ENCODE results near the gene RAB20.
"Not testable (repeated sequence)": the region's sequence is repeated elsewhere in the genome, so short reads cannot be mapped to it uniquely, and the experiment has no call there.

The RAB20 gene

DNA sequence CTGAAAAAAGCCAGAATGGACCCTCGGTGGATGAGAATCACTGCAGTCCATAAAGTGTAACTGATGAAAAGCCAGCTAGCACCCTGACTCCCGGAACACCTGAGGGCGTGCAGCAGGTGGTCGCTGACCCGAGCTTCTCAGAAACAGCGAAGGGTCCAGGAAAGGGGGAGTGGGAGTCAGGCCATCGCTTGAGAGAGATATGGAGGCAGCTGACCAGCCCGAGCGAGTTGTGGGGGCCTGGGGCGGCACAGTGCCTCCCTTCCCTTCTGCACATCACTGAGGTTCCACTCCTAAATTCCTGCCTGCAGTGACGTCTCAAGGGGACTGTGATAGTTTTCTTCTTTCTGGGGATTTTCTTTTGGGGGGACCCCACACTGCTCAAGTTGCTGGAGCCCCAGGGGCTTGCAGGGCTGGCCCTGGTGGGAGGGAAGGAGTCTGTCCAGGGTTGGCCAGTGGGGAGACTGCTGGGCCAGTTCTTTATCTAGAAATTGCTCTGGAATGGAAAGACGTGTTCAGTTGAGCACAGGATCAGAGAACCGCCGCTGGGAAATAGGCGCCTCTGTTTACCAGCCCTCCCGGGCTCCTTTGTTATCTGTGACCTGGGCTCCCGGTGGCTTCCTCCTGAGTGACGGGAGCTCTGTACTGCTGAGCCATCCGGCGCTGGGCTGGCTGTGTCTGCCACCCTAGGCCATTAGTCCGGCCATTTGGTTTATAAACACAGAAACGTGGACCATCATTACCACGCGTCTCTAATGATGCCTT, 71.3 kb downstream of the RAB20 start:
- DNase-seq (ENCODE audit: low spot score), result no peak

DNA sequence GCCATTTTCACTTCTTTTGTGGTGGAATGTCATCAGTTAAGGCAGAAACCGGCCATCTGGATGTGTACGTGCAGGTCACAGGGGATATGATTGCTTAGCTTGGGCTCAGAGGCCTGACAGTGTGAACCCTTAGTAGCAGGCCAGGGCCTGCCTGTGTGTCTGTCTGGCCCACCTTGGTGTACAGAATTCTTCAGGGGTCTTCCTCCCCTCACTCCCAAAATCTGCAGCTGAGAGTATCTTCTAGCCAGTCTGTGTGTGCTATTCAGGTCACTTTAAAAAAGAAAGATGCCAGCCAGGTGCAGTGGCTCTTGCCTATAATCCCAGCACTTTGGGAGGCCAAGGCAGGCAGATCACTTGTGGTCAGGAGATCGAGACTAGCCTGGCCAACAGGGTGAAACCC, 74.6 kb downstream of the RAB20 start:
- DNase-seq (ENCODE audit: low spot score), result not testable (repeated sequence)

DNA sequence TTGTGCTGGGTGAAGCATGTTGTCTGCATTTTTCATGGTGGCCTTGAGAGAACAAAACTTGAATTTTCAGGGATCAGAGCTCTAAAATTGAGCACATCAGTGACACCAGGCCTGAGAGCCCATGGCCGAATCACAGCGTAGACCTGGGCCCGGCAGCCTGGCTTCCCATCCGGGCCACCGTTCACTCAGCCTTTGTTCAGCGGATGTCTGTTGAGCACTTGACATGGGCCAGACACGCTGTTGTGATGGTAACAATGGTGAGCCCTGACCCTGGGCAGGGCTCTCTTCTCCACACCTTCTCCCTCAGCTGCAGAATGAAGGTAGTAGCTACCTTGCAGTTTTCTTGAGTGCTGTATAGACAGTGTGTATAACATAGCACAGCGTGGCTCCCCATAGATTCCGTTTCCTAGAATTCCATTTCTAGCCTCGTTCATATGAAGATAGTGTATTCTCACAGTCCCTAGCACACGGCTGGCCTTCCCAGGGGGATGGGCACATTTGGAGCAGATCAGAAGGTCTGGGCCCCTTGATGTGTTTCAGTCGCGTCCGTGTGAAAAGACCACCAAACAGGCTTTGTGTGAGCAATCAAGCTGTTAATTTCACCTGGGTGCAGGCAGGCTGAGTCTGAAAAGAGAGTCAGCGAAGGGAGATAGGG, 75.3 kb downstream of the RAB20 start:
- DNase-seq (ENCODE audit: low spot score), result no peak

- DNase-seq (ENCODE audit: low spot score), result no peak
Measured at GRCh38 chr13:110485604-110486003, 75.9 kb downstream of the RAB20 start.

DNA sequence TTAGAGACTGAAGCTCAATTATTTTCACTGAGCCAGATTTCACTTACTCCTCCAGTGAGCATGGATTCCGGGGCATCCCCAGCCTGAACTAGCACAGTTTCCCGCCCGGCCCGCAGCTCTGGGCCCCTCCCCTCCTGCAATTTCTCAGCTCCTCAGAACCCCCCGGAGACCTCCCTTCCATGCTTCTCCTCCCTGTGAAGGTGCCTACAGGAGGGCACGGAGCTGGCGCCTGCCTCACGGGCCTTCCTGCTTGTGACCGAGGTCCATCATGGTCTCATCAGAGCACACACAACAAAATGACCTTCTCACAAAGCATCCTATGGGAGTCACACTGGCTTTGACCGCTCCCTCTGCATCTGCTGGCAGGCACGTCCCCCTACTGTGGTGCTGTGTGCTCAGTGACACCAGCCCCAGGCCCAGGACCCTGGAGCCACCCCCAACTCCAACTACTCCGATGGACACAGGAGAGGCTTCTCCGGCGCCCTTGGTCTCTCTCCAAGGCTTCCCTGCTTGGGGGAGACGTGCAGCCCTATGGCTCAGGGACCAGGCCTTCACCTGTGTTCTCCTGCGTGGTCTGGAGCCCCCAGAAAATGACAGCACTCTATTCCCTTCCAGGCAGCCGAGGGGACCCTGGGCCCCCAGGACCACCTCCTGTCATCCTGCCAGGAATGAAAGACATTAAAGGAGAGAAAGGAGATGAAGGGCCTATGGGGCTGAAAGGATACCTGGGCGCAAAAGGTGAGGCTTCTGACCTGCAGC, 77.1 kb downstream of the RAB20 start:
- no peak for DNase-seq (ENCODE audit: low spot score)

DNA sequence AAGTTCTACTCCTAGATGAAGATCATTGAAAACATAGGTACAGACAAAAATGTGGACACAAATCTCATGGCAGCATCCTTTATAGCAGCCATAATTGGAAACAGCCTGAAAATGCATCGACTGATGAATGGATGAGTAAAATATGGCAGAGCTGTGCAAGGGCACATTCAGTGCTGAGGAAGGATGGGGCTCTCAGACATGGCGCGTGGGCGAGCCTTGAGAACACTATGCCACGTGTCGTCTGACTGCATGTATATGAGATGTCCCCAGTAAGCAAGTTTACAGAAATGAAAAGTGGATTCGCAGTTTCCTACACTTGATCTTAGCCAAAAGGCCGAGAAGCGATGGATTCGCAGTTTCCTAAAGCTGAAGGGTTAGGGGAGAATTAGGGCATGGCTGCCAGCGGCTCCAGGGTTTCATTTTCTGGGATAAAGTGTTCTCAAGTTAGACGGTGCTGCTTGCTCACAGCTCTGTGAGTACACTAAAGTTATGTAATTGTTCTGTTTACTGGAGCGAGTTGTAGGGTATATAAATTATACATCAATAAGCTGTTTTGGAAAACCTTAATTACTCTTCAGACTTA, 78.0 kb downstream of the RAB20 start:
- DNase-seq (ENCODE audit: low spot score), result no peak

- no peak for DNase-seq (ENCODE audit: low spot score)
Measured at GRCh38 chr13:110480161-110480560, 81.4 kb downstream of the RAB20 start.

DNA sequence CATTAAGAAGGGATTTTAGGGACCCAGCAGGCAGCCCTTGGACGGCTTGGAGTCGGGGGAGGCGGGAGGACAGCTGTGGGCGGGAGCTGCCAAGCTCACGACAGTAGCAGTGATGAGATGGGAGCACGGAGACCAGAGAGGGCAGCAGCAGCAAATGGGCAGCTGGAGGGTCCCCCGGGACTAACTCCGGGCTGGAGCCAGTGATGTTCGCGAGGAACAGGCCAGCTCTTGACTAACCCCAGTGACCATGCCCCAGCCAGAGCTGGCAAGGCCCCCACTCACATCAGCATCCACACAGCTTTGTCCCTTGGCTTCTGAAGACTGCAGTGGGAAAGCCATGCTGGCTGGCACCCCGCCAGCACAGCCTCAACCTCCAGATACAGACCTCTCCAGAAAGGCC, 81.9 kb downstream of the RAB20 start:
- DNase-seq (ENCODE audit: low spot score), result no peak

- DNase-seq (ENCODE audit: low spot score), result no peak
Measured at GRCh38 chr13:110479215-110479545, 82.3 kb downstream of the RAB20 start.

- no peak for DNase-seq (ENCODE audit: low spot score)
Measured at GRCh38 chr13:110478405-110479214, 82.9 kb downstream of the RAB20 start.

GRCh38 chr13:110477706-110478245, 83.7 kb downstream of the RAB20 start:
- no peak for DNase-seq (ENCODE audit: low spot score)

- DNase-seq (ENCODE audit: low spot score), result no peak
Measured at GRCh38 chr13:110476220-110476617, 85.3 kb downstream of the RAB20 start.

DNA sequence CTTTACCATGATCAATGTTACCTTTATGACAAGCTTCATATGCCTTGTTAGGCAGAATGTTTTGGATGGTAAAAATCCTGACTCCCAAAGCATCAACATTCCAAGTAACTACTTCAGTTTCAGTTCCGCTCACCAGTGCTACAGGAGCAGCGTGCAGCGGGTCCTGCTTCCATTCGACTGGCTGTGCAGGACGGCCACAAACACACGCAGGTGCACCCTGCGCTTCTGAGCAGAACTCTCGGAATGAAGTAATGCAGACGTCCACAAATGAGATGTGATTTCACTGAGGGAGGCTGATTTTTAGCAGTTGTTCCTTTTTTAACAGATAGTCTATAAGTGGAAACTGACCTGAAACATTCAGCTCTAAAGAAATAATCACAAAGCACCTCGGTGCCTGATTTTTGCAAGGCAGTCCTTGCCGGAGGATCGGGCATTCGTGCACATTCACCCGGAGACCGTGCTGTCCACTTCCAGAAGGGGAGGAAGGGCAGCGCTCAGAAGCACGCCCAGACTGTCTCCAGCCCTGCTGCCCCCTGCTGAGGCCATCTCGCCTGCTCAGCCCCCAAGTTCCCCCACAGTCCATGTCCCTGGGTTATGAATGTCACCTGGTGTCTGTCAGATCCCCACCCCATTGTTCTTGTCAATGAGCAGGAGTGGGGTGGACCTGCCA, 85.8 kb downstream of the RAB20 start:
- DNase-seq (ENCODE audit: low spot score), result no peak

GRCh38 chr13:110475117-110475516, 86.4 kb downstream of the RAB20 start:
- DNase-seq (ENCODE audit: low spot score), result no peak

GRCh38 chr13:110474713-110475112, 86.8 kb downstream of the RAB20 start:
- DNase-seq (ENCODE audit: low spot score), result no peak
